SK-N-SH (cell line): Measurements from ENCODE around the gene ZNF550.

Experiments used
- GABPA ChIP-seq: IDR thresholded peaks from 2 replicates; pipeline ENCODE4 v1.4.0; 2012; ENCODE audit warnings: low read depth, mild to moderate bottlenecking
- POLR2AphosphoS5 ChIP-seq: IDR thresholded peaks from 2 replicates; pipeline ENCODE4 v1.6.1; 2012; ENCODE audit warnings: low read depth, low read length
- RAD21 ChIP-seq: IDR thresholded peaks from 2 replicates; pipeline ENCODE4 v1.6.1; 2012; ENCODE audit warnings: mild to moderate bottlenecking, low read length
- RFX5 ChIP-seq: IDR thresholded peaks from 2 replicates; pipeline ENCODE4 v1.6.1; 2012; ENCODE audit warnings: mild to moderate bottlenecking, improper control_type of control experiment, low read length
- RXRA ChIP-seq: IDR thresholded peaks from 2 replicates; pipeline ENCODE4 v1.4.0; 2012; ENCODE audit warnings: low read depth, mild to moderate bottlenecking, borderline replicate concordance
- TAF1 ChIP-seq: IDR thresholded peaks from 2 replicates; pipeline ENCODE4 v1.6.1; 2012; ENCODE audit warnings: low read depth, mild to moderate bottlenecking, low read length, moderate library complexity, borderline replicate concordance
- TF ChIP-seq, protein P1 (sequence below): fragments of 200-600 bp; sonication (generic); IDR thresholded peaks from 2 replicates; pipeline ENCODE4 v1.6.1; 2017; ENCODE audit warnings: antibody characterized with exemption, mild to moderate bottlenecking, moderate library complexity
- TF ChIP-seq, protein P2 (sequence below): fragments of 150-350 bp; IDR thresholded peaks from 2 replicates; pipeline ENCODE4 v1.6.1; 2017; ENCODE audit warnings: antibody characterized with exemption, low read length, low read depth, borderline replicate concordance
- TF ChIP-seq, protein P3 (sequence below): IDR thresholded peaks from 2 replicates; pipeline ENCODE4; 2012

DNA sequence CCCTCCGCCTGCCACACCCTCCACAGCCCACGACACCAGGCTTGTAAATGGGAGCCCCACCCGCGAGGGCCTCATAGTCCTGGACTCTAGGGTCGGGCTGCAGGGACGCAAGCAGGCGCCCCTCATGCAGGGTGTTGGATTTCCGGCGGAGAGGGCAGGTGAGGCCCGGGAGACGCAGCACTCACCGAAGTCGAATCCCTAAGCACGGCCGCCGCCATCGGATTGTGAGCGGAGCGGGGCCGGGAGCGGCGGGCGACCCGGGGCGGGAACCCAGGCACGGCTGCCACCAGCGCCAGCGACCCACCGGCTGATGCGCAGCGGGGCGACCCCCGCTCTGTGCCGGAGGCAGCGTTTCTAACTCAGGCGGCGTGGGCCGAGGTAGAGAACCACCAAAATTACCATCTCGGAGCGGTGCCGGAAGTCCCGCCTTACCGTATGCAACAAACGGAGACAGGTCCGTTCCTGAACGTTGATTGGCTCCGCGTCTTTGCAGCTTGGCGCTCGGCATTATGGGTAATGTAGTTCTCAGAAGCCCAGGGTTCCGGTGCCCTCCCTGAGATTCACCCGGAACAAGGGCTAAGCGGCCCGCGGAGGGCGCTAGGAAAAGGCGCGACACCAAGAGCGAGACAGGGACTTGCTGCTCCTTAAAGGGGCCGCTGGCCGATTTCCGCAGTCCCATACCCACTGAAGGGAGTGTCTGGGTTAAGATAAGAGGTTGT is 19.0 kb upstream of the ZNF550 start, which contains the start of gene ZNF416:
- TF ChIP-seq, protein P1, sequence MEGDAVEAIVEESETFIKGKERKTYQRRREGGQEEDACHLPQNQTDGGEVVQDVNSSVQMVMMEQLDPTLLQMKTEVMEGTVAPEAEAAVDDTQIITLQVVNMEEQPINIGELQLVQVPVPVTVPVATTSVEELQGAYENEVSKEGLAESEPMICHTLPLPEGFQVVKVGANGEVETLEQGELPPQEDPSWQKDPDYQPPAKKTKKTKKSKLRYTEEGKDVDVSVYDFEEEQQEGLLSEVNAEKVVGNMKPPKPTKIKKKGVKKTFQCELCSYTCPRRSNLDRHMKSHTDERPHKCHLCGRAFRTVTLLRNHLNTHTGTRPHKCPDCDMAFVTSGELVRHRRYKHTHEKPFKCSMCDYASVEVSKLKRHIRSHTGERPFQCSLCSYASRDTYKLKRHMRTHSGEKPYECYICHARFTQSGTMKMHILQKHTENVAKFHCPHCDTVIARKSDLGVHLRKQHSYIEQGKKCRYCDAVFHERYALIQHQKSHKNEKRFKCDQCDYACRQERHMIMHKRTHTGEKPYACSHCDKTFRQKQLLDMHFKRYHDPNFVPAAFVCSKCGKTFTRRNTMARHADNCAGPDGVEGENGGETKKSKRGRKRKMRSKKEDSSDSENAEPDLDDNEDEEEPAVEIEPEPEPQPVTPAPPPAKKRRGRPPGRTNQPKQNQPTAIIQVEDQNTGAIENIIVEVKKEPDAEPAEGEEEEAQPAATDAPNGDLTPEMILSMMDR, result peak; percentile 38
- TF ChIP-seq RFX5, result no peak; the same call in 1 of the 2 replicates
- TF ChIP-seq POLR2AphosphoS5, result peak; percentile 55; the same call in 1 of the 2 replicates
- TF ChIP-seq, protein P2, sequence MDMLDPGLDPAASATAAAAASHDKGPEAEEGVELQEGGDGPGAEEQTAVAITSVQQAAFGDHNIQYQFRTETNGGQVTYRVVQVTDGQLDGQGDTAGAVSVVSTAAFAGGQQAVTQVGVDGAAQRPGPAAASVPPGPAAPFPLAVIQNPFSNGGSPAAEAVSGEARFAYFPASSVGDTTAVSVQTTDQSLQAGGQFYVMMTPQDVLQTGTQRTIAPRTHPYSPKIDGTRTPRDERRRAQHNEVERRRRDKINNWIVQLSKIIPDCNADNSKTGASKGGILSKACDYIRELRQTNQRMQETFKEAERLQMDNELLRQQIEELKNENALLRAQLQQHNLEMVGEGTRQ, result no peak
- no peak for TF ChIP-seq RXRA
- TF ChIP-seq GABPA, result peak; percentile 91
- TF ChIP-seq, protein P3, sequence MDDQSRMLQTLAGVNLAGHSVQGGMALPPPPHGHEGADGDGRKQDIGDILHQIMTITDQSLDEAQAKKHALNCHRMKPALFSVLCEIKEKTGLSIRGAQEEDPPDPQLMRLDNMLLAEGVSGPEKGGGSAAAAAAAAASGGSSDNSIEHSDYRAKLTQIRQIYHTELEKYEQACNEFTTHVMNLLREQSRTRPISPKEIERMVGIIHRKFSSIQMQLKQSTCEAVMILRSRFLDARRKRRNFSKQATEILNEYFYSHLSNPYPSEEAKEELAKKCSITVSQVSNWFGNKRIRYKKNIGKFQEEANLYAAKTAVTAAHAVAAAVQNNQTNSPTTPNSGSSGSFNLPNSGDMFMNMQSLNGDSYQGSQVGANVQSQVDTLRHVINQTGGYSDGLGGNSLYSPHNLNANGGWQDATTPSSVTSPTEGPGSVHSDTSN, result peak; percentile 85
- no peak for TF ChIP-seq TAF1
- peak; percentile 42 for TF ChIP-seq RAD21
